GM23248 (cell line): ENCODE measurements around the gene SLC25A1. TPM values are rescaled to one million over a fixed set of nuclear protein-coding genes. Genes with fewer than 3 reads are reported as not detected.
A peak's percentile ranks its signal among the peaks of the same experiment; 100 is the strongest.

Experiments used
- DNase-seq: peaks from one replicate; pipeline ENCODE4 v3.0.0-alpha.2; 2015
- H2AFZ ChIP-seq: fragments of 200-600 bp; sonication (generic); 2 replicates; pipeline ENCODE4 v1.6.1; 2016; ENCODE audit warnings: antibody characterized with exemption
- H3F3A ChIP-seq: fragments of 200-600 bp; sonication (generic); 2 replicates; pipeline ENCODE4 v1.6.1; 2016; ENCODE audit warnings: mild to moderate bottlenecking, antibody characterized with exemption, mixed run types; ENCODE audit not compliant: insufficient read depth
- H3K27ac ChIP-seq: fragments of 200-600 bp; sonication (generic); 2 replicates; pipeline ENCODE4 v1.5.1; 2016; ENCODE audit warnings: mild to moderate bottlenecking
- H3K27me3 ChIP-seq: fragments of 200-600 bp; sonication (generic); replicated peaks from 2 replicates; pipeline ENCODE4 v1.6.1; 2016; ENCODE audit warnings: mild to moderate bottlenecking; ENCODE audit not compliant: insufficient read depth
- H3K36me3 ChIP-seq: fragments of 200-600 bp; sonication (generic); 2 replicates; pipeline ENCODE4 v1.6.1; 2016; ENCODE audit warnings: low read depth, mild to moderate bottlenecking
- H3K4me1 ChIP-seq: fragments of 200-600 bp; sonication (generic); 2 replicates; pipeline ENCODE4 v1.6.1; 2016; ENCODE audit warnings: mild to moderate bottlenecking; ENCODE audit not compliant: insufficient read depth
- H3K4me2 ChIP-seq: fragments of 200-600 bp; sonication (generic); one replicate; pipeline ENCODE4 v1.6.1; 2016; ENCODE audit warnings: mild to moderate bottlenecking; ENCODE audit not compliant: unreplicated experiment
- H3K4me3 ChIP-seq: fragments of 200-600 bp; sonication (generic); 2 replicates; pipeline ENCODE4 v1.5.1; 2016; ENCODE audit warnings: mild to moderate bottlenecking
- H3K79me2 ChIP-seq: fragments of 200-600 bp; sonication (generic); 2 replicates; pipeline ENCODE4 v1.6.1; 2016; ENCODE audit warnings: mild to moderate bottlenecking; ENCODE audit not compliant: insufficient read depth
- H3K9ac ChIP-seq: fragments of 200-600 bp; sonication (generic); 2 replicates; pipeline ENCODE4 v1.6.1; 2016; ENCODE audit warnings: mild to moderate bottlenecking
- H3K9me2 ChIP-seq: fragments of 200-600 bp; sonication (generic); 2 replicates; pipeline ENCODE4 v1.6.1; 2016; ENCODE audit warnings: mixed run types, mild to moderate bottlenecking, moderate library complexity; ENCODE audit not compliant: insufficient read depth
- H3K9me3 ChIP-seq: fragments of 200-600 bp; sonication (generic); one replicate; pipeline ENCODE4 v1.6.1; 2017; ENCODE audit warnings: low read depth
- H4K20me1 ChIP-seq: fragments of 200-600 bp; sonication (generic); 2 replicates; pipeline ENCODE4 v1.6.0; 2016; ENCODE audit not compliant: insufficient read depth
- EZH2 ChIP-seq: fragments of 200-600 bp; sonication (generic); IDR thresholded peaks from 2 replicates; pipeline ENCODE4 v1.6.1; 2018; ENCODE audit warnings: antibody characterized with exemption, mild to moderate bottlenecking; ENCODE audit not compliant: insufficient read depth, poor library complexity, severe bottlenecking
- EZH2phosphoT487 ChIP-seq: fragments of 200-600 bp; sonication (generic); IDR thresholded peaks from 2 replicates; pipeline ENCODE4 v1.6.1; 2018; ENCODE audit warnings: antibody characterized with exemption, moderate library complexity, mild to moderate bottlenecking, low read depth; ENCODE audit not compliant: insufficient read depth
- WGBS, 2 experiments: methylation state at CpG; one replicate each; pipeline ENCODE4 v1.1.6; 2015 to 2017; ENCODE audit warnings: low lambda C conversion rate in 2 of 2, low coverage in 1 of 2; ENCODE audit errors: missing lambda C conversion rate in 2 of 2; 5-methylcytosine and 5-hydroxymethylcytosine counted together
- in situ Hi-C: fragments of 300-500 bp; cut with MboI; formaldehyde crosslinking; loops from 2 replicates; pipeline ENCODE4 v1.15.0; 2020
- polyA plus RNA-seq: library from polyadenylated mRNA; unstranded; fragments of >200 nt; fragmentation: Nextera tagmentation; extraction: Ambion mirVana; gene quantifications from 2 replicates; pipeline ENCODE4 v1.2.1, GENCODE V29; 2016
- total RNA-seq: library from RNA; depleted of rRNA; stranded (reverse); fragments of >200 nt; shearing (Covaris generic); gene quantifications from 2 replicates; pipeline ENCODE4 v1.2.3, GENCODE V29; 2014; rRNA removed

SLC25A1 gene
- 89.9 and 99.5 TPM in 2 replicates for total RNA-seq
- 113 and 115 TPM in 2 replicates for polyA plus RNA-seq

- Histone ChIP-seq H3K4me2 (peak within 1 kb of the TSS; percentile 76), H3K9ac (peak within 1 kb of the TSS; percentile 79), H3K4me1 (peaks cover 12% of the 10 kb centered on the region), H4K20me1 (no peaks in the 10 kb centered on the region), H3K27ac (peak within 1 kb of the TSS; percentile 31), H3K9me3 (no peaks in the 10 kb centered on the region), H3K79me2 (peaks cover 21% of the 10 kb centered on the region), H3K27me3 (no peaks in the 10 kb centered on the region), H3K9me2 (no peaks in the 10 kb centered on the region), H3K4me3 (peak within 1 kb of the TSS; percentile 78), H2AFZ (peak within 1 kb of the TSS; percentile 78), H3F3A (no peaks in the 10 kb centered on the region), H3K36me3 (no peaks in the 10 kb centered on the region)
- 3 to 5% methylated on average over 27 to 61 of the region's 86 CpGs for WGBS, 2 experiments
- peak; percentile 94 for DNase-seq
- in situ Hi-C loops = no loop called here
- TF ChIP-seq EZH2phosphoT487 = no peak
- no peak for TF ChIP-seq EZH2
These were observed at the start of gene SLC25A1 for GRCh38 chr22:19178657-19179496. Gene SLC25A1 (minus strand): TSS chr22:19178736. CDS start chr22:19178673, 63 bp downstream.

GRCh38 chr22:19228179-19228578, 49.6 kb upstream of the SLC25A1 start:
- Histone ChIP-seq H2AFZ (no peak overlapping the region), H4K20me1 (no peaks in the 10 kb centered on the region), H3K27ac (no peak overlapping the region), H3K4me2 (no peak overlapping the region), H3K27me3 (no peaks in the 10 kb centered on the region), H3K36me3 (peaks cover 28% of the 10 kb centered on the region), H3K9me3 (no peaks in the 10 kb centered on the region), H3K9me2 (no peaks in the 10 kb centered on the region), H3F3A (no peaks in the 10 kb centered on the region), H3K4me1 (no peaks in the 10 kb centered on the region), H3K9ac (no peak overlapping the region), H3K4me3 (no peak overlapping the region), H3K79me2 (no peaks in the 10 kb centered on the region)
- WGBS, 2 experiments = 69 to 72% methylated on average over 4 of the region's 4 CpGs
- TF ChIP-seq EZH2 (no peak), EZH2phosphoT487 (no peak)
- DNase-seq = no peak
- in situ Hi-C loops = no loop called here

GRCh38 chr22:19226428-19226827, 47.9 kb upstream of the SLC25A1 start:
- no peaks in the 10 kb centered on the region for H3F3A ChIP-seq

GRCh38 chr22:19225560-19225959, 47.0 kb upstream of the SLC25A1 start:
- H3K9me3 ChIP-seq = no peaks in the 10 kb centered on the region
- no peak overlapping the region for H3K4me3 ChIP-seq
- H4K20me1 ChIP-seq = no peaks in the 10 kb centered on the region
- H3K4me1 ChIP-seq = no peaks in the 10 kb centered on the region
- H3K79me2 ChIP-seq = no peaks in the 10 kb centered on the region
- no peaks in the 10 kb centered on the region for H3K27me3 ChIP-seq
- in situ Hi-C loops = no loop called here
- WGBS, 2 experiments = 66 to 70% methylated on average over 3 of the region's 3 CpGs
- no peak for TF ChIP-seq EZH2phosphoT487
- TF ChIP-seq EZH2 = no peak
- no peak overlapping the region for H3K9ac ChIP-seq
- no peak overlapping the region for H2AFZ ChIP-seq
- DNase-seq = no peak
- H3K4me2 ChIP-seq = no peak overlapping the region
- H3F3A ChIP-seq = no peaks in the 10 kb centered on the region
- no peak overlapping the region for H3K27ac ChIP-seq
- no peaks in the 10 kb centered on the region for H3K9me2 ChIP-seq
- H3K36me3 ChIP-seq = peaks cover 29% of the 10 kb centered on the region

More at GRCh38 chr22:19226428-19226827, 47.9 kb upstream of the SLC25A1 start:
- Histone ChIP-seq H4K20me1 (no peaks in the 10 kb centered on the region), H3K9me3 (no peaks in the 10 kb centered on the region), H3K27me3 (no peaks in the 10 kb centered on the region), H3K27ac (no peak overlapping the region), H3K4me1 (no peaks in the 10 kb centered on the region), H3K79me2 (no peaks in the 10 kb centered on the region), H3K4me3 (no peak overlapping the region), H3K36me3 (peaks cover 27% of the 10 kb centered on the region), H3K4me2 (no peak overlapping the region), H2AFZ (no peak overlapping the region), H3K9ac (no peak overlapping the region), H3K9me2 (no peaks in the 10 kb centered on the region)
- in situ Hi-C loops = no loop called here
- TF ChIP-seq EZH2 (no peak), EZH2phosphoT487 (no peak)
- DNase-seq = no peak
